Endothelial cell of umbilical vein (primary cell): ENCODE data around the gene USP40. TPM values are rescaled to one million over a fixed set of nuclear protein-coding genes. Genes with fewer than 3 reads are reported as not detected.

Experiments used
- BruUV-seq: library from RNA; stranded (reverse); fragments of 400-500 nt; replicated peaks from 2 replicates; lab custom pipeline; 2021; lab: Mats Ljungman, UMichigan
- CTCF ChIA-PET: fragments of 300-600, 350-600 bp; sonication (Branson Sonifier 250); formaldehyde crosslinking; loops from one replicate; lab custom pipeline; 2021; ENCODE audit warnings: antibody characterized with exemption, inconsistent platforms; lab: Charles Lee
- POLR2A ChIA-PET: fragments of 300-600, 350-600 bp; sonication (Branson Sonifier 250); formaldehyde crosslinking; loops from one replicate; lab custom pipeline; 2021; ENCODE audit warnings: antibody characterized with exemption, inconsistent platforms; lab: Charles Lee
- DNase-seq: peaks from one replicate; pipeline ENCODE4 v3.0.0-alpha.2; 2011; ENCODE audit warnings: low read depth, low spot score
- FAIRE-seq: peaks from 2 replicates; lab custom pipeline; 2011; peaks lifted over from hg19 to GRCh38; lab: Jason Lieb, UNC
- H2AFZ ChIP-seq: 2 replicates; pipeline ENCODE4 v1.6.0; 2012; ENCODE audit warnings: low read depth, low read length, control low read depth, inconsistent platforms
- H3K27ac ChIP-seq: 2 replicates; pipeline ENCODE4 v1.5.1; 2011; ENCODE audit warnings: low read depth, mild to moderate bottlenecking, control low read depth, low read length, moderate library complexity; ENCODE audit not compliant: insufficient read depth
- H3K27me3 ChIP-seq, 2 experiments: 2 replicates each; pipeline versions ENCODE4 v1.6.0 to v1.6.1; 2011; ENCODE audit warnings: low read length in 2 of 2, mixed read lengths in 1 of 2; ENCODE audit not compliant: control insufficient read depth in 2 of 2, insufficient read depth in 2 of 2
- H3K36me3 ChIP-seq, 2 experiments: 2 replicates in 1 of 2; 3 replicates in 1 of 2; pipeline ENCODE4 v1.5.1; 2011; ENCODE audit warnings: low read length in 2 of 2, mild to moderate bottlenecking in 1 of 2, moderate library complexity in 1 of 2; ENCODE audit not compliant: control insufficient read depth in 2 of 2, insufficient read depth in 2 of 2; ENCODE audit errors: extremely low read depth in 1 of 2
- H3K4me1 ChIP-seq: 3 replicates; pipeline ENCODE4 v1.5.1; 2011; ENCODE audit warnings: mild to moderate bottlenecking, low read length; ENCODE audit not compliant: control insufficient read depth, insufficient read depth; ENCODE audit errors: extremely low read depth
- H3K4me2 ChIP-seq: 2 replicates; pipeline ENCODE4 v1.6.1; 2011; ENCODE audit warnings: low read length, control low read depth, mixed read lengths; ENCODE audit not compliant: insufficient read depth
- H3K4me3 ChIP-seq, 3 experiments: fragments of 200-600 bp in 1 of 3; sonication (generic), shearing (Covaris generic) in 1 of 3; replicated peaks in 1 of 3; 2 replicates each; pipeline ENCODE4 v1.5.1; 2011 to 2016; ENCODE audit warnings: control low read depth in 3 of 3, low read length in 3 of 3, mild to moderate bottlenecking in 2 of 3, inconsistent platforms in 1 of 3, low read depth in 1 of 3, moderate library complexity in 1 of 3; ENCODE audit not compliant: insufficient read depth in 1 of 3
- H3K79me2 ChIP-seq: 2 replicates; pipeline ENCODE4 v1.6.0; 2012; ENCODE audit warnings: low read length, inconsistent platforms; ENCODE audit not compliant: control insufficient read depth, insufficient read depth
- H3K9ac ChIP-seq: replicated peaks from 2 replicates; pipeline ENCODE3; 2011; ENCODE audit warnings: low read length, control low read depth; ENCODE audit not compliant: insufficient read depth; ENCODE audit errors: extremely low read depth
- H3K9me1 ChIP-seq: replicated peaks from 3 replicates; pipeline ENCODE4 v1.6.0; 2011; ENCODE audit warnings: mild to moderate bottlenecking, low read length; ENCODE audit not compliant: control insufficient read depth, insufficient read depth; ENCODE audit errors: extremely low read depth
- H3K9me3 ChIP-seq: replicated peaks from 2 replicates; pipeline ENCODE4 v1.5.1; 2012; ENCODE audit warnings: low read length, inconsistent platforms; ENCODE audit not compliant: control insufficient read depth, insufficient read depth
- H4K20me1 ChIP-seq: replicated peaks from 2 replicates; pipeline ENCODE3; 2011; ENCODE audit warnings: mild to moderate bottlenecking, low read length; ENCODE audit not compliant: control insufficient read depth, insufficient read depth; ENCODE audit errors: extremely low read depth
- EZH2 ChIP-seq: IDR thresholded peaks from 2 replicates; pipeline ENCODE4 v1.6.1; 2012; ENCODE audit warnings: borderline replicate concordance, low read depth, mild to moderate bottlenecking, moderate library complexity, low read length, inconsistent platforms; ENCODE audit not compliant: severe bottlenecking
- FOS ChIP-seq: IDR thresholded peaks from 2 replicates; pipeline ENCODE4 v1.6.1; 2011; ENCODE audit warnings: mild to moderate bottlenecking, low read length, moderate library complexity, borderline replicate concordance; ENCODE audit not compliant: insufficient read depth
- GATA2 ChIP-seq: IDR thresholded peaks from 2 replicates; pipeline ENCODE4 v1.7.0; 2011; ENCODE audit warnings: low read depth, mild to moderate bottlenecking, moderate library complexity, mixed read lengths, low read length; ENCODE audit not compliant: insufficient read length, insufficient read depth
- JUN ChIP-seq: IDR thresholded peaks from 2 replicates; pipeline ENCODE4 v1.6.1; 2011; ENCODE audit warnings: borderline replicate concordance, low read depth; ENCODE audit not compliant: insufficient read length, insufficient read depth
- MYC ChIP-seq: IDR thresholded peaks from one replicate; pipeline ENCODE4 v1.6.1; 2011; ENCODE audit warnings: mild to moderate bottlenecking, low read depth, low read length
- POLR2A ChIP-seq: IDR thresholded peaks from 2 replicates; pipeline ENCODE4 v1.6.1; 2012; ENCODE audit warnings: low read depth, mild to moderate bottlenecking, control low read depth, low read length
- POLR2AphosphoS5 ChIP-seq: IDR thresholded peaks from 2 replicates; pipeline ENCODE4 v1.6.1; 2012; ENCODE audit warnings: low read depth, mild to moderate bottlenecking, control low read depth, low read length, moderate library complexity; ENCODE audit not compliant: insufficient read depth
- dilution Hi-C: fragments of 300-500 bp; cut with MboI; formaldehyde crosslinking; loops from one replicate; pipeline ENCODE4 v1.15.0; 2019; ENCODE audit warnings: low sequenced_read_pairs; ENCODE audit not compliant: extremely low pct_ligation_motif_present
- intact Hi-C: fragments of 100-400 bp; cut with micrococcal nuclease; formaldehyde crosslinking; loops from one replicate; pipeline ENCODE4 v1.10.0; 2022
- polyA plus RNA-seq, 4 experiments: library from polyadenylated mRNA; depleted of rRNA in 3 of 4; stranded (reverse) in 3 of 4; unstranded in 1 of 4; fragments of >200 nt; gene quantifications; 2 replicates each; pipeline versions ENCODE4 v1.2.1 to v1.2.3, GENCODE V29; 2011 to 2012; ENCODE audit warnings: missing spikeins in 1 of 4
- total RNA-seq: library from RNA; stranded (reverse); gene quantifications from 2 replicates; pipeline ENCODE4 v1.2.3, GENCODE V29; 2021
- TF ChIP-seq, protein P1 (sequence below): IDR thresholded peaks from 2 replicates; pipeline ENCODE4 v1.6.1; 2011; ENCODE audit not compliant: insufficient read depth, insufficient read length
- TF ChIP-seq, protein P2 (sequence below), 2 donors: IDR thresholded peaks; 1 replicate in 1 of 2; 2 replicates in 1 of 2; pipeline ENCODE4 v1.5.1; 2011; ENCODE audit warnings: low read length in 2 of 2, mild to moderate bottlenecking in 2 of 2, moderate library complexity in 2 of 2, control low read depth in 1 of 2, inconsistent platforms in 1 of 2, low read depth in 1 of 2; ENCODE audit not compliant: insufficient read depth in 1 of 2; ENCODE audit errors: extremely low read depth in 1 of 2

USP40 gene
- total and polyA plus RNA-seq, 2 donors (not counting 3 experiments of a cell fraction or from before 2014, with no cell fraction given): 32.2 to 32.5 TPM

DNA sequence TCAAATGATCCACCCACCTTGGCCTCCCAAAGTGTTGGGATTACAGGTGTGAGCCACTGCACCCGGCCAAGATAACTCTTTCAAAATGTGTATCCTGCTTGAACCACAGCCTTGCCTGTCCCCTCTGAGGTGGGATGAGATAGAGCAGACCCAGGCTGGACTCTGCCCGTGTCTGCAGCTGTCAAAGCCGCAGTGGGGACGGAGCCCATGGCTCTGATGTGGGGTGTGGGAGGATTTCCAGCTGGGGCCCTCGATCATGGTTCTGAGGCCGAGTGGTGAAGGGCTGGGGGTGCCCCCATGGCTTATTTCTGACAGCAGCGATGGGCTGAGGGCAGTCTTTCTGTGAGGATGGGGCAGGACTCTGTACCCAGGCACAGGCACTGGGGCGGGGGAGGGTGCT is 107.8 kb downstream of the USP40 start:
- Histone ChIP-seq H3K9ac (no peak overlapping the region), H3K4me1 (no peaks in the 10 kb centered on the region), H3K27ac (no peak overlapping the region), H3K79me2 (no peaks in the 10 kb centered on the region), H3K4me3 (no peak overlapping the region), H3K4me2 (no peak overlapping the region), H3K9me3 (no peaks in the 10 kb centered on the region), H3K27me3 (no peaks in the 10 kb centered on the region), H3K36me3 (peaks cover 0 to 18% of the 10 kb centered on the region in 2 experiments), H4K20me1 (no peaks in the 10 kb centered on the region), H3K9me1 (no peaks in the 10 kb centered on the region), H2AFZ (no peak overlapping the region)
- POLR2A ChIA-PET: no interaction called here
- no TSS peak for BruUV-seq
- intact Hi-C loops: no loop called here
- FAIRE-seq (no peak), DNase-seq (no peak)
- dilution Hi-C loops: no loop called here
- TF ChIP-seq, protein P1, sequence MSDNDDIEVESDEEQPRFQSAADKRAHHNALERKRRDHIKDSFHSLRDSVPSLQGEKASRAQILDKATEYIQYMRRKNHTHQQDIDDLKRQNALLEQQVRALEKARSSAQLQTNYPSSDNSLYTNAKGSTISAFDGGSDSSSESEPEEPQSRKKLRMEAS: no peak
- CTCF ChIA-PET: interaction anchor here (3.6 kb wide), 1 partner anchor 10 kb away, joined by 16 read pairs; no protein-coding TSS in a partner anchor

DNA sequence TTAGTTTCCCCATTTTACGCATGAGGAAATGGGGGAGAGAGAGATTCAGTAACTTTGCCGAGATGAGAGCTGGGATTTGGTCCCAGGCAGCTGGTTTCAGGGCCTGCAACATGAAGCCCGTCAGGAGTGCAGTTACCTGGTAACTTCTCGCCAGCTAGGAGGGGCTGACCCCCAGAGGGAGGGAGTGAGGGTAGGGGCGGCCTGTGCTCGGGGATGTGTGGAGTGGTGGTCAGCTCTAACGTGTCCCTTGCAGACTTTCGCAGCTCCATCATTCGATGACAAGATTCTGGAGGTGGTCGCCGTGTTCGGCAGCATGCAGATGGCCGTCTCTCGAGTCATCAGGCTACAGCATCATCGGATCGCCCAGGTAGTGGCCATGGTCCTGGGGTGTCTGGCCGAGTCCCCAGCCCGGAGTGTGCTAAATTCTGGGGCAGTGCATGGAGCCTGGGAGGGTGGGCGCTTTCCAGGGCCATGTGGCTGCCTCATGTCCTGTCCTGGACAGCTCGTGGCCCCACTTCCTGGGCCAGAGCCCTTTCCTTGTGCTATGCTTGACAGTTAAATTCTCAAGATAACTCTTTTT is 108.5 kb downstream of the USP40 start:
- Histone ChIP-seq H3K9me1 (no peaks in the 10 kb centered on the region), H3K79me2 (no peaks in the 10 kb centered on the region), H3K4me2 (no peak overlapping the region), H3K27ac (no peak overlapping the region), H3K4me3 (no peak overlapping the region), H3K27me3 (no peaks in the 10 kb centered on the region), H3K9ac (no peak overlapping the region), H2AFZ (no peak overlapping the region), H3K9me3 (no peaks in the 10 kb centered on the region), H3K36me3 (peaks cover 0 to 15% of the 10 kb centered on the region in 2 experiments), H4K20me1 (no peaks in the 10 kb centered on the region), H3K4me1 (no peaks in the 10 kb centered on the region)
- ChIA-PET POLR2A (no interaction called here), CTCF (interaction anchor here (1.2 to 3.6 kb wide), 2 partner anchors 9 to 15 kb away, joined by 4 to 16 read pairs; no protein-coding TSS in a partner anchor)
- DNase-seq: no peak
- intact Hi-C loops: no loop called here
- TF ChIP-seq POLR2AphosphoS5 (no peak), POLR2A (no peak), JUN (no peak), EZH2 (no peak), MYC (no peak), FOS (no peak), GATA2 (no peak)
- TF ChIP-seq, protein P1: no peak
- TF ChIP-seq, protein P2, sequence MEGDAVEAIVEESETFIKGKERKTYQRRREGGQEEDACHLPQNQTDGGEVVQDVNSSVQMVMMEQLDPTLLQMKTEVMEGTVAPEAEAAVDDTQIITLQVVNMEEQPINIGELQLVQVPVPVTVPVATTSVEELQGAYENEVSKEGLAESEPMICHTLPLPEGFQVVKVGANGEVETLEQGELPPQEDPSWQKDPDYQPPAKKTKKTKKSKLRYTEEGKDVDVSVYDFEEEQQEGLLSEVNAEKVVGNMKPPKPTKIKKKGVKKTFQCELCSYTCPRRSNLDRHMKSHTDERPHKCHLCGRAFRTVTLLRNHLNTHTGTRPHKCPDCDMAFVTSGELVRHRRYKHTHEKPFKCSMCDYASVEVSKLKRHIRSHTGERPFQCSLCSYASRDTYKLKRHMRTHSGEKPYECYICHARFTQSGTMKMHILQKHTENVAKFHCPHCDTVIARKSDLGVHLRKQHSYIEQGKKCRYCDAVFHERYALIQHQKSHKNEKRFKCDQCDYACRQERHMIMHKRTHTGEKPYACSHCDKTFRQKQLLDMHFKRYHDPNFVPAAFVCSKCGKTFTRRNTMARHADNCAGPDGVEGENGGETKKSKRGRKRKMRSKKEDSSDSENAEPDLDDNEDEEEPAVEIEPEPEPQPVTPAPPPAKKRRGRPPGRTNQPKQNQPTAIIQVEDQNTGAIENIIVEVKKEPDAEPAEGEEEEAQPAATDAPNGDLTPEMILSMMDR (IDR thresholded peaks at IDR 0.05; ENCODE audit: extremely low read depth in 1 of 2, insufficient read depth in 1 of 2, low read depth in 1 of 2, low read length in 2 of 2): no peak
- dilution Hi-C loops: no loop called here
- FAIRE-seq: no peak
- no TSS peak for BruUV-seq
